DOHH2 (cell line): Measurements from ENCODE around the gene HK1.

Experiments used
- H3F3A ChIP-seq: fragments of 200-600 bp; sonication (generic), shearing (Covaris generic); 2 replicates; pipeline ENCODE4 v1.6.0; 2016; ENCODE audit warnings: antibody characterized with exemption, mild to moderate bottlenecking; ENCODE audit not compliant: control insufficient read depth, insufficient read depth
- H3K27ac ChIP-seq: fragments of 200-600 bp; sonication (generic); 2 replicates; pipeline ENCODE4 v1.5.1; 2014; ENCODE audit warnings: low read depth, mild to moderate bottlenecking, low read length, moderate library complexity
- H3K27me3 ChIP-seq: fragments of 200-600 bp; sonication (generic); 2 replicates; pipeline ENCODE4 v1.6.1; 2014; ENCODE audit warnings: mild to moderate bottlenecking, low read length, mixed read lengths; ENCODE audit not compliant: control insufficient read depth
- H3K36me3 ChIP-seq: fragments of 200-600 bp; sonication (generic); 2 replicates; pipeline ENCODE4 v1.6.1; 2014; ENCODE audit warnings: mild to moderate bottlenecking, low read length, moderate library complexity, mixed read lengths; ENCODE audit not compliant: control insufficient read depth
- H3K4me1 ChIP-seq: fragments of 200-600 bp; sonication (generic); 2 replicates; pipeline ENCODE4 v1.6.1; 2014; ENCODE audit warnings: mild to moderate bottlenecking, low read length, mixed read lengths; ENCODE audit not compliant: control insufficient read depth
- H3K4me2 ChIP-seq: fragments of 200-600 bp; sonication (generic); 2 replicates; pipeline ENCODE4 v1.6.0; 2014; ENCODE audit warnings: mild to moderate bottlenecking, low read length, moderate library complexity
- H3K4me3 ChIP-seq: fragments of 200-600 bp; sonication (generic); 2 replicates; pipeline ENCODE4 v1.5.1; 2014; ENCODE audit warnings: mild to moderate bottlenecking, low read length, mixed read lengths
- H3K79me2 ChIP-seq: fragments of 200-600 bp; sonication (generic); 2 replicates; pipeline ENCODE4 v1.6.1; 2014; ENCODE audit warnings: mild to moderate bottlenecking, low read length, mixed read lengths; ENCODE audit not compliant: control insufficient read depth
- H3K9me2 ChIP-seq: fragments of 200-600 bp; sonication (generic); replicated peaks from 2 replicates; pipeline ENCODE4 v1.6.1; 2014; ENCODE audit warnings: mild to moderate bottlenecking, low read length, mixed read lengths; ENCODE audit not compliant: control insufficient read depth
- H3K9me3 ChIP-seq: fragments of 200-600 bp; sonication (generic); 2 replicates; pipeline ENCODE4 v1.6.1; 2014; ENCODE audit warnings: antibody characterized with exemption, low read length, mixed read lengths; ENCODE audit not compliant: control insufficient read depth, insufficient read depth
- H4K20me1 ChIP-seq: fragments of 200-600 bp; sonication (generic); 2 replicates; pipeline ENCODE4 v1.6.0; 2014; ENCODE audit warnings: low read depth, mild to moderate bottlenecking, antibody characterized with exemption, low read length, moderate library complexity; ENCODE audit not compliant: control insufficient read depth, insufficient read depth
- EZH2phosphoT487 ChIP-seq: fragments of 200-600 bp; sonication (generic); IDR thresholded peaks from 2 replicates; pipeline ENCODE4 v1.6.1; 2017; ENCODE audit warnings: borderline replicate concordance, mild to moderate bottlenecking, antibody characterized with exemption, low read length, moderate library complexity, mixed read lengths
- TF ChIP-seq, protein P1 (sequence below): fragments of 200-600 bp; sonication (generic); IDR thresholded peaks from one replicate; pipeline ENCODE4 v1.5.1; 2014; ENCODE audit warnings: antibody characterized with exemption, mild to moderate bottlenecking, low read depth, low read length; ENCODE audit not compliant: poor library complexity, severe bottlenecking

The HK1 gene

GRCh38 chr10:69376662-69377061, 98.4 kb downstream of the HK1 start:
- no peaks in the 10 kb centered on the region for H3K9me2 ChIP-seq
- peaks cover 6% of the 10 kb centered on the region for H3K4me1 ChIP-seq
- H3F3A ChIP-seq, result 0 out of 2 replicates have a peak, but pooled peaks cover 2% of the 10 kb centered on the region
- H3K36me3 ChIP-seq, result peaks cover 33% of the 10 kb centered on the region
- no peak overlapping the region for H3K27ac ChIP-seq
- H3K4me2 ChIP-seq, result no peak overlapping the region
- no peaks in the 10 kb centered on the region for H3K79me2 ChIP-seq
- no peaks in the 10 kb centered on the region for H3K9me3 ChIP-seq
- no peaks in the 10 kb centered on the region for H3K27me3 ChIP-seq
- H3K4me3 ChIP-seq, result no peak overlapping the region
- TF ChIP-seq, protein P1, sequence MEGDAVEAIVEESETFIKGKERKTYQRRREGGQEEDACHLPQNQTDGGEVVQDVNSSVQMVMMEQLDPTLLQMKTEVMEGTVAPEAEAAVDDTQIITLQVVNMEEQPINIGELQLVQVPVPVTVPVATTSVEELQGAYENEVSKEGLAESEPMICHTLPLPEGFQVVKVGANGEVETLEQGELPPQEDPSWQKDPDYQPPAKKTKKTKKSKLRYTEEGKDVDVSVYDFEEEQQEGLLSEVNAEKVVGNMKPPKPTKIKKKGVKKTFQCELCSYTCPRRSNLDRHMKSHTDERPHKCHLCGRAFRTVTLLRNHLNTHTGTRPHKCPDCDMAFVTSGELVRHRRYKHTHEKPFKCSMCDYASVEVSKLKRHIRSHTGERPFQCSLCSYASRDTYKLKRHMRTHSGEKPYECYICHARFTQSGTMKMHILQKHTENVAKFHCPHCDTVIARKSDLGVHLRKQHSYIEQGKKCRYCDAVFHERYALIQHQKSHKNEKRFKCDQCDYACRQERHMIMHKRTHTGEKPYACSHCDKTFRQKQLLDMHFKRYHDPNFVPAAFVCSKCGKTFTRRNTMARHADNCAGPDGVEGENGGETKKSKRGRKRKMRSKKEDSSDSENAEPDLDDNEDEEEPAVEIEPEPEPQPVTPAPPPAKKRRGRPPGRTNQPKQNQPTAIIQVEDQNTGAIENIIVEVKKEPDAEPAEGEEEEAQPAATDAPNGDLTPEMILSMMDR, result no peak
- no peaks in the 10 kb centered on the region for H4K20me1 ChIP-seq

- Histone ChIP-seq H3K79me2 (no peaks in the 10 kb centered on the region), H3K36me3 (peaks cover 33% of the 10 kb centered on the region), H3K4me3 (no peak overlapping the region), H3K4me2 (no peak overlapping the region), H3K4me1 (peaks cover 6% of the 10 kb centered on the region), H3K27me3 (no peaks in the 10 kb centered on the region), H3K27ac (no peak overlapping the region), H3K9me3 (no peaks in the 10 kb centered on the region), H4K20me1 (no peaks in the 10 kb centered on the region), H3F3A (0 out of 2 replicates have a peak, but pooled peaks cover 2% of the 10 kb centered on the region), H3K9me2 (no peaks in the 10 kb centered on the region)
- no peak for TF ChIP-seq EZH2phosphoT487
- TF ChIP-seq, protein P1, result no peak
These were observed 98.9 kb downstream of the HK1 start for GRCh38 chr10:69377191-69377590.

DNA sequence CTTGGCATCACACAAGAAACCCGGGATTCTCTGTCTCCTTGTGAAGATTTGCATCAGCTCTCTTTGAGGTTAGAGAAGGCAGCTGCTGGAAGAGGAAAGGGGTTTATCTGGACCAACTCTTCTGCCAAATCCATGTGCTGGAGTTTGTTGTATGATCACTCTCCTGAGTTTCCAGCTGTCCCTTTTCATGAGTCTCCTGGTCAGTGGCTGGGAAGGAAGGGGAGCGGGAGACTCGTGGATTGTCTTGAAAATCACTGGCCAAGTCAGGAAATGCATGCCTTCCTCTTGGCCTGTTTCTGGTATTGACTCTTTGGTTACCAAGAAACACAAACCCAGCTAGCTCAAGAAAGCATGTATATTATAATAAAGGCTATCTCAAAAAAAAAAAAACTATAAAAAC, 99.6 kb downstream of the HK1 start:
- no peaks in the 10 kb centered on the region for H3K79me2 ChIP-seq
- H3K4me3 ChIP-seq, result no peak overlapping the region
- H3K4me2 ChIP-seq, result no peak overlapping the region
- no peaks in the 10 kb centered on the region for H3K9me2 ChIP-seq
- H3K36me3 ChIP-seq, result peaks cover 38% of the 10 kb centered on the region
- TF ChIP-seq, protein P1, result no peak
- no peaks in the 10 kb centered on the region for H3K9me3 ChIP-seq
- H3F3A ChIP-seq, result 0 out of 2 replicates have a peak, but pooled peaks cover 2% of the 10 kb centered on the region
- H4K20me1 ChIP-seq, result no peaks in the 10 kb centered on the region
- H3K27ac ChIP-seq, result no peak overlapping the region
- no peaks in the 10 kb centered on the region for H3K27me3 ChIP-seq
- H3K4me1 ChIP-seq, result peaks cover 6% of the 10 kb centered on the region

DNA sequence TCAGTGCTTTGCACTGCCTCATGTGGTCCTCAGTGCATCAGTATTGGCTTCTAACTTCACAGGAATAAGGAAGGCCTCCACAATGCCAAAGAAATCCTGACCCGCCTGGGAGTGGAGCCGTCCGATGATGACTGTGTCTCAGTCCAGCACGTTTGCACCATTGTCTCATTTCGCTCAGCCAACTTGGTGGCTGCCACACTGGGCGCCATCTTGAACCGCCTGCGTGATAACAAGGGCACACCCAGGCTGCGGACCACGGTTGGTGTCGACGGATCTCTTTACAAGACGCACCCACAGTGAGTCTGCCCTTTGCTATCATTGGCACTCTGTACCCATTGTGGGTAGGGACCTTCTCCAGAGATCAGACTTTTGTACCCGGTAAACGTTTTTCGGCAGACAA, 101.5 kb downstream of the HK1 start:
- no peaks in the 10 kb centered on the region for H3K9me2 ChIP-seq
- no peaks in the 10 kb centered on the region for H4K20me1 ChIP-seq
- H3F3A ChIP-seq, result 0 out of 2 replicates have a peak, but pooled peaks cover 2% of the 10 kb centered on the region
- H3K27ac ChIP-seq, result no peak overlapping the region
- no peaks in the 10 kb centered on the region for H3K79me2 ChIP-seq
- H3K4me2 ChIP-seq, result no peak overlapping the region
- H3K27me3 ChIP-seq, result no peaks in the 10 kb centered on the region
- H3K4me1 ChIP-seq, result peaks cover 6% of the 10 kb centered on the region
- no peaks in the 10 kb centered on the region for H3K9me3 ChIP-seq
- TF ChIP-seq, protein P1, result no peak
- TF ChIP-seq EZH2phosphoT487, result no peak
- no peak overlapping the region for H3K4me3 ChIP-seq
- H3K36me3 ChIP-seq, result peaks cover 55% of the 10 kb centered on the region
